ENCODE measurements around the gene SLC1A3.

SLC1A3 gene

GRCh38 chr5:36651761-36652685 lies 45.6 kb downstream of the SLC1A3 start:
- H3K4me1 ChIP-seq (ENCODE audit: control insufficient read depth, insufficient read depth, low read length) = peaks cover 9% of the 10 kb centered on the region
- no peak overlapping the region for H3K4me3 ChIP-seq (ENCODE audit: low read depth, low read length)
- no peaks in the 10 kb centered on the region for H3K27me3 ChIP-seq (ENCODE audit: control insufficient read depth, insufficient read depth, low read length)
- no peaks in the 10 kb centered on the region for H3K9me3 ChIP-seq (ENCODE audit: control insufficient read depth, insufficient read depth, low read length)
- no peak overlapping the region for H3K9ac ChIP-seq (ENCODE audit: low read depth, low read length)
- H3K36me3 ChIP-seq (ENCODE audit: control insufficient read depth, insufficient read depth, low read length) = no peaks in the 10 kb centered on the region

GRCh38 chr5:36653044-36653705 lies 46.8 kb downstream of the SLC1A3 start:
- Histone ChIP-seq H3K27me3 (ENCODE audit: control insufficient read depth, insufficient read depth, low read length) (no peaks in the 10 kb centered on the region), H3K9ac (ENCODE audit: low read depth, low read length) (no peak overlapping the region), H3K4me3 (ENCODE audit: low read depth, low read length) (no peak overlapping the region), H3K4me1 (ENCODE audit: control insufficient read depth, insufficient read depth, low read length) (peaks cover 9% of the 10 kb centered on the region), H3K36me3 (ENCODE audit: control insufficient read depth, insufficient read depth, low read length) (no peaks in the 10 kb centered on the region), H3K9me3 (ENCODE audit: control insufficient read depth, insufficient read depth, low read length) (no peaks in the 10 kb centered on the region)

GRCh38 chr5:36654564-36654963 lies 48.2 kb downstream of the SLC1A3 start:
- H3K4me1 ChIP-seq (ENCODE audit: control insufficient read depth, insufficient read depth, low read length) = peaks cover 9% of the 10 kb centered on the region

GRCh38 chr5:36655161-36655560 lies 48.8 kb downstream of the SLC1A3 start:
- H3K4me3 ChIP-seq (ENCODE audit: low read depth, low read length) = no peak overlapping the region
- H3K9me3 ChIP-seq (ENCODE audit: control insufficient read depth, insufficient read depth, low read length) = no peaks in the 10 kb centered on the region
- no peaks in the 10 kb centered on the region for H3K27me3 ChIP-seq (ENCODE audit: control insufficient read depth, insufficient read depth, low read length)
- peaks cover 9% of the 10 kb centered on the region for H3K4me1 ChIP-seq (ENCODE audit: control insufficient read depth, insufficient read depth, low read length)
- H3K36me3 ChIP-seq (ENCODE audit: control insufficient read depth, insufficient read depth, low read length) = no peaks in the 10 kb centered on the region
- H3K9ac ChIP-seq (ENCODE audit: low read depth, low read length) = no peak overlapping the region

More at GRCh38 chr5:36654564-36654963, 48.2 kb downstream of the SLC1A3 start:
- no peaks in the 10 kb centered on the region for H3K9me3 ChIP-seq (ENCODE audit: control insufficient read depth, insufficient read depth, low read length)
- no peak overlapping the region for H3K9ac ChIP-seq (ENCODE audit: low read depth, low read length)
- H3K27me3 ChIP-seq (ENCODE audit: control insufficient read depth, insufficient read depth, low read length) = no peaks in the 10 kb centered on the region
- no peak overlapping the region for H3K4me3 ChIP-seq (ENCODE audit: low read depth, low read length)
- H3K36me3 ChIP-seq (ENCODE audit: control insufficient read depth, insufficient read depth, low read length) = no peaks in the 10 kb centered on the region

- Histone ChIP-seq H3K4me1 (ENCODE audit: control insufficient read depth, insufficient read depth, low read length) (peaks cover 9% of the 10 kb centered on the region), H3K9me3 (ENCODE audit: control insufficient read depth, insufficient read depth, low read length) (no peaks in the 10 kb centered on the region), H3K36me3 (ENCODE audit: control insufficient read depth, insufficient read depth, low read length) (no peaks in the 10 kb centered on the region), H3K4me3 (ENCODE audit: low read depth, low read length) (no peak overlapping the region), H3K27me3 (ENCODE audit: control insufficient read depth, insufficient read depth, low read length) (no peaks in the 10 kb centered on the region), H3K9ac (ENCODE audit: low read depth, low read length) (no peak overlapping the region)
Measured at GRCh38 chr5:36656556-36656955, 50.1 kb downstream of the SLC1A3 start.

- Histone ChIP-seq H3K4me3 (ENCODE audit: low read depth, low read length) (no peak overlapping the region), H3K9me3 (ENCODE audit: control insufficient read depth, insufficient read depth, low read length) (no peaks in the 10 kb centered on the region), H3K36me3 (ENCODE audit: control insufficient read depth, insufficient read depth, low read length) (no peaks in the 10 kb centered on the region), H3K27me3 (ENCODE audit: control insufficient read depth, insufficient read depth, low read length) (no peaks in the 10 kb centered on the region), H3K4me1 (ENCODE audit: control insufficient read depth, insufficient read depth, low read length) (peaks cover 9% of the 10 kb centered on the region), H3K9ac (ENCODE audit: low read depth, low read length) (no peak overlapping the region)
Measured at GRCh38 chr5:36657563-36657995, 51.2 kb downstream of the SLC1A3 start.

GRCh38 chr5:36658038-36658756 lies 51.8 kb downstream of the SLC1A3 start:
- H3K9me3 ChIP-seq (ENCODE audit: control insufficient read depth, insufficient read depth, low read length) = no peaks in the 10 kb centered on the region
- H3K36me3 ChIP-seq (ENCODE audit: control insufficient read depth, insufficient read depth, low read length) = no peaks in the 10 kb centered on the region
- H3K4me1 ChIP-seq (ENCODE audit: control insufficient read depth, insufficient read depth, low read length) = peaks cover 9% of the 10 kb centered on the region
- H3K27me3 ChIP-seq (ENCODE audit: control insufficient read depth, insufficient read depth, low read length) = no peaks in the 10 kb centered on the region
- no peak overlapping the region for H3K9ac ChIP-seq (ENCODE audit: low read depth, low read length)
- no peak overlapping the region for H3K4me3 ChIP-seq (ENCODE audit: low read depth, low read length)

GRCh38 chr5:36659411-36659810 lies 53.0 kb downstream of the SLC1A3 start:
- Histone ChIP-seq H3K9ac (ENCODE audit: low read depth, low read length) (no peak overlapping the region), H3K9me3 (ENCODE audit: control insufficient read depth, insufficient read depth, low read length) (no peaks in the 10 kb centered on the region), H3K27me3 (ENCODE audit: control insufficient read depth, insufficient read depth, low read length) (no peaks in the 10 kb centered on the region), H3K4me3 (ENCODE audit: low read depth, low read length) (no peak overlapping the region), H3K36me3 (ENCODE audit: control insufficient read depth, insufficient read depth, low read length) (no peaks in the 10 kb centered on the region), H3K4me1 (ENCODE audit: control insufficient read depth, insufficient read depth, low read length) (peaks cover 7% of the 10 kb centered on the region)

- Histone ChIP-seq H3K4me3 (ENCODE audit: low read depth, low read length) (no peak overlapping the region), H3K9ac (ENCODE audit: low read depth, low read length) (no peak overlapping the region), H3K4me1 (ENCODE audit: control insufficient read depth, insufficient read depth, low read length) (no peaks in the 10 kb centered on the region), H3K27me3 (ENCODE audit: control insufficient read depth, insufficient read depth, low read length) (no peaks in the 10 kb centered on the region), H3K9me3 (ENCODE audit: control insufficient read depth, insufficient read depth, low read length) (no peaks in the 10 kb centered on the region), H3K36me3 (ENCODE audit: control insufficient read depth, insufficient read depth, low read length) (no peaks in the 10 kb centered on the region)
Measured at GRCh38 chr5:36660397-36661049, 54.1 kb downstream of the SLC1A3 start.

GRCh38 chr5:36661456-36662220 lies 55.2 kb downstream of the SLC1A3 start:
- H3K4me1 ChIP-seq (ENCODE audit: control insufficient read depth, insufficient read depth, low read length) = no peaks in the 10 kb centered on the region
- H3K9me3 ChIP-seq (ENCODE audit: control insufficient read depth, insufficient read depth, low read length) = no peaks in the 10 kb centered on the region
- H3K27me3 ChIP-seq (ENCODE audit: control insufficient read depth, insufficient read depth, low read length) = no peaks in the 10 kb centered on the region
- no peaks in the 10 kb centered on the region for H3K36me3 ChIP-seq (ENCODE audit: control insufficient read depth, insufficient read depth, low read length)
- no peak overlapping the region for H3K9ac ChIP-seq (ENCODE audit: low read depth, low read length)
- no peak overlapping the region for H3K4me3 ChIP-seq (ENCODE audit: low read depth, low read length)

All from iPS-15b (cell line).